ENCODE data around the gene GRIN3A. TPM values are rescaled to one million over a fixed set of nuclear protein-coding genes. Genes with fewer than 3 reads are reported as not detected.

GRIN3A gene
- total and polyA plus RNA-seq, 2 of the 4 experiments (the other 2 are of a cell fraction), result not detected

DNA sequence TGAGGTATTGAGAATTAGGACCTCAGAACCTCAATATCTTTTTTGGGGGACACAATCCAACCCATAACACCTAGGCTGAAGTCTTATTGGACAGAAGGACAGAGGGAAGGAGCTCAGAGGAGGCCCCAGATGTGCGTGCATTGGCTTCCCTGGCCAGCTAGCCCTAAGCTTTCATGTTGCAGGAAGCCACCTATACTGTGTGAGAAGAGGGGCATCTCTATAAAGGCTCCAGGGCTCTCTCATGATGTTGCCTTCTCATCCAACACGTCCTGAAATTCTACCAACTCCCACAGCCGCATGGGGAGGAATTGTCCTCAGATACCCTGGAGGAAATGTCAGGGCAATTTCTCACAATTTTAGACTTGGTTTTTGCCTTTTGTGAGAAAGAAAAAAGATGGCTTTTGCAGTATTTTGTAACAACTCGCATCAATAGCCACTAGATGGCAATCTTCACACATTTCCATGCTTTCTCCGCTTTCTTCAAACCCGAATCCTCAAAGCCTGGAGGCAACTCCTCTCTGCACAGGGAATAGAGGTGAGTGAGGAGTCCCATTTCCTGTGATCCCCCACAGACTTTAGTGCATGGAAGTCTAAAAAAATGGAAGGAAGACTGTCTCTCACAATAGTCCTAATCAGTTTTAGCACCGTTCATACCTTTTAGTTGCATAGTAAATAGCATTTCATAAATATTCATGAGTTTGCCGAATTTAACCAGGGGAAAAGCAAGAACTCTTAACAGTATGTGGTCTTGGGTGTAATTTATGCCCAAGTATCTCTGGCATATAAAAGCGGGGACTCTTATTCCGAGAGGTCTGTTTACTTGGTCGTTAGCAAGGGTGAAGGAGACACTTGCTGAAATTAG lies 136.3 kb downstream of the GRIN3A start:
- H3K4me1 ChIP-seq (ENCODE audit: control insufficient read depth, insufficient read depth, low read length), result no peaks in the 10 kb centered on the region
- no peak overlapping the region for H3K4me2 ChIP-seq (ENCODE audit: low read depth, low read length)
- no peaks in the 10 kb centered on the region for H3K36me3 ChIP-seq (ENCODE audit: control insufficient read depth, insufficient read depth, low read length)
- no peak overlapping the region for H2AK9ac ChIP-seq (replicated peaks; ENCODE audit: low read depth, low read length, poor library complexity)
- BruUV-seq (replicated peaks), result no TSS peak
- no peak overlapping the region for H3K14ac ChIP-seq (replicated peaks; ENCODE audit: low read depth, low read length)
- no peaks in the 10 kb centered on the region for H3K9me3 ChIP-seq (ENCODE audit: control insufficient read depth, insufficient read depth, low read length)
- H2AFZ ChIP-seq (replicated peaks; ENCODE audit: low read length, poor library complexity), result no peak overlapping the region
- H2BK5ac ChIP-seq (ENCODE audit: low read depth, low read length, poor library complexity, severe bottlenecking), result no peak overlapping the region
- H2BK120ac ChIP-seq (ENCODE audit: low read depth, low read length), result no peak overlapping the region
- no peaks in the 10 kb centered on the region for H3K79me1 ChIP-seq (ENCODE audit: low read depth in 1 of 2, low read length in 2 of 2)
- DNase-seq (peak; percentile 51), ATAC-seq (ENCODE audit: low read depth) (peak; percentile 82)
- H3K9ac ChIP-seq (ENCODE audit: low read depth, low read length), result no peak overlapping the region
- ChIA-PET CTCF (no interaction called here), POLR2A (ENCODE audit: unreplicated experiment) (no interaction called here)
- H2AK5ac ChIP-seq (ENCODE audit: low read depth, low read length), result no peak overlapping the region
- H3K23ac ChIP-seq (ENCODE audit: low read depth, low read length), result no peak overlapping the region
- no peak overlapping the region for H2BK20ac ChIP-seq (ENCODE audit: low read depth, low read length)
- intact Hi-C loops (cut with micrococcal nuclease), result loop anchor here (1.0 kb wide), 1 partner anchor 126 kb away; no protein-coding TSS in a partner anchor
- no peak overlapping the region for H4K8ac ChIP-seq (ENCODE audit: low read depth in 2 of 2, low read length in 2 of 2)
- no peak overlapping the region for H2BK15ac ChIP-seq (ENCODE audit: low read depth, low read length)
- H4K20me1 ChIP-seq (ENCODE audit: insufficient read depth, low read length), result no peaks in the 10 kb centered on the region
- H3K9me1 ChIP-seq (ENCODE audit: insufficient read depth, low read length), result no peaks in the 10 kb centered on the region
- no CpG with 5 or more reads among the region's 11 CpGs for WGBS, 2 experiments (ENCODE audit: extremely low coverage in 2 of 2, insufficient read length in 1 of 2)
- H3K56ac ChIP-seq (ENCODE audit: extremely low read depth, insufficient read depth, low read length), result no peak overlapping the region
- H3K27me3 ChIP-seq (ENCODE audit: control insufficient read depth, insufficient read depth, low read length), result peaks cover 1% of the 10 kb centered on the region; the same call in 1 of the 2 replicates
- H3K18ac ChIP-seq (ENCODE audit: low read depth, low read length), result no peak overlapping the region
- no peak overlapping the region for H4K91ac ChIP-seq (ENCODE audit: insufficient read depth, low read depth, low read length)
- in situ Hi-C loops (cut with MboI; ENCODE audit: low sequenced_read_pairs), result no loop called here
- H3K4ac ChIP-seq (ENCODE audit: low read depth, low read length), result no peak overlapping the region
- dilution Hi-C loops (cut with HindIII; ENCODE audit: low sequenced_read_pairs, unreplicated experiment), result no loop called here
- no peak overlapping the region for H4K5ac ChIP-seq (ENCODE audit: low read depth, low read length)
- H3K4me3 ChIP-seq (ENCODE audit: insufficient read depth, low read depth, low read length), result no peak overlapping the region
- no peak overlapping the region for H3K27ac ChIP-seq (ENCODE audit: insufficient read depth, low read length)
- TF ChIP-seq MAFK (IDR thresholded peaks at IDR 0.05; ENCODE audit: low read depth, low read length) (no peak), CHD1 (IDR thresholded peaks at IDR 0.05; ENCODE audit: low read depth, low read length) (no peak), MAZ (IDR thresholded peaks at IDR 0.05; ENCODE audit: borderline replicate concordance, low read depth, low read length) (no peak), BHLHE40 (IDR thresholded peaks at IDR 0.05; ENCODE audit: low read depth, low read length) (no peak), SMC3 (IDR thresholded peaks at IDR 0.05; ENCODE audit: low read depth, low read length) (peak; percentile 51), MXI1 (IDR thresholded peaks at IDR 0.05; ENCODE audit: borderline replicate concordance, low read depth, low read length) (no peak), FOS (IDR thresholded peaks at IDR 0.05; ENCODE audit: low read depth, low read length) (no peak), CEBPB (IDR thresholded peaks at IDR 0.05; ENCODE audit: low read depth, low read length) (no peak), CTCF (conservative IDR thresholded peaks at IDR 0.05; ENCODE audit: low read depth, low read length) (peak; percentile 67), POLR2A (IDR thresholded peaks at IDR 0.05; ENCODE audit: low read depth, low read length) (no peak), RFX5 (IDR thresholded peaks at IDR 0.05; ENCODE audit: low read depth, low read length) (no peak), ELK1 (IDR thresholded peaks at IDR 0.05; ENCODE audit: borderline replicate concordance, low read depth, low read length) (no peak), NFE2L2 (IDR thresholded peaks at IDR 0.05; ENCODE audit: low read depth, low read length) (no peak), RAD21 (IDR thresholded peaks at IDR 0.05; ENCODE audit: low read length) (peak; percentile 63)
- TF ChIP-seq, protein P1, sequence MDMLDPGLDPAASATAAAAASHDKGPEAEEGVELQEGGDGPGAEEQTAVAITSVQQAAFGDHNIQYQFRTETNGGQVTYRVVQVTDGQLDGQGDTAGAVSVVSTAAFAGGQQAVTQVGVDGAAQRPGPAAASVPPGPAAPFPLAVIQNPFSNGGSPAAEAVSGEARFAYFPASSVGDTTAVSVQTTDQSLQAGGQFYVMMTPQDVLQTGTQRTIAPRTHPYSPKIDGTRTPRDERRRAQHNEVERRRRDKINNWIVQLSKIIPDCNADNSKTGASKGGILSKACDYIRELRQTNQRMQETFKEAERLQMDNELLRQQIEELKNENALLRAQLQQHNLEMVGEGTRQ (IDR thresholded peaks at IDR 0.05; ENCODE audit: low read depth, low read length), result no peak
